Pons (tissue), 1 donor: ENCODE data around the gene PRKAR1B.

Source experiments
- DNase-seq: peaks from one replicate; pipeline ENCODE4 v3.0.0-alpha.2; 2016; ENCODE audit warnings: low spot score

The PRKAR1B gene

GRCh38 chr7:571096-571717 lies 155.9 kb downstream of the PRKAR1B start:
- DNase-seq: no peak

- no peak for DNase-seq
These were observed 156.3 kb downstream of the PRKAR1B start for GRCh38 chr7:570801-571070.

GRCh38 chr7:569996-570800 lies 156.9 kb downstream of the PRKAR1B start:
- no peak for DNase-seq

GRCh38 chr7:569071-569855 lies 157.8 kb downstream of the PRKAR1B start:
- DNase-seq: no peak

- no peak for DNase-seq
These were observed 158.8 kb downstream of the PRKAR1B start for GRCh38 chr7:568031-568951.

GRCh38 chr7:567305-567883 lies 159.7 kb downstream of the PRKAR1B start:
- DNase-seq: no peak

GRCh38 chr7:566100-566499 lies 161.0 kb downstream of the PRKAR1B start:
- DNase-seq: no peak

- no peak for DNase-seq
These were observed 162.8 kb downstream of the PRKAR1B start for GRCh38 chr7:564176-564865.

GRCh38 chr7:563629-564170 lies 163.4 kb downstream of the PRKAR1B start:
- no peak for DNase-seq

GRCh38 chr7:562789-563628 lies 164.1 kb downstream of the PRKAR1B start:
- no peak for DNase-seq

GRCh38 chr7:562374-562675 lies 164.8 kb downstream of the PRKAR1B start:
- DNase-seq: no peak

- DNase-seq: no peak
These were observed 165.3 kb downstream of the PRKAR1B start for GRCh38 chr7:561631-562373.

GRCh38 chr7:560966-561630 lies 166.0 kb downstream of the PRKAR1B start:
- no peak for DNase-seq

- DNase-seq: no peak
These were observed 167.7 kb downstream of the PRKAR1B start for GRCh38 chr7:559396-559705.

- no peak for DNase-seq
These were observed 169.6 kb downstream of the PRKAR1B start for GRCh38 chr7:557558-557881.

- no peak for DNase-seq
These were observed 170.1 kb downstream of the PRKAR1B start for GRCh38 chr7:556837-557557.

GRCh38 chr7:556291-556826 lies 170.7 kb downstream of the PRKAR1B start:
- no peak for DNase-seq

GRCh38 chr7:555551-556160 lies 171.4 kb downstream of the PRKAR1B start:
- DNase-seq: no peak
